Umbilical cord (tissue), 2 donors: ENCODE results near the gene PIK3R1. TPM values are rescaled to one million over a fixed set of nuclear protein-coding genes. Genes with fewer than 3 reads are reported as not detected.

Source experiments
- DNase-seq: peaks from one replicate; pipeline ENCODE4 v3.0.0-alpha.2; 2015; ENCODE audit warnings: low spot score
- total RNA-seq: library from RNA; depleted of rRNA; stranded (reverse); fragments of >200 nt; gene quantifications from one replicate; pipeline ENCODE4 v1.2.3, GENCODE V29; 2014; ENCODE audit warnings: low replicate concordance; ENCODE audit not compliant: insufficient read depth

Gene PIK3R1
- total RNA-seq, 1 donor from 2014 or later, result 107 TPM

GRCh38 chr5:68329554-68330255 is 114.1 kb downstream of the PIK3R1 start:
- DNase-seq, result no peak

- peak; percentile 74 for DNase-seq
Observed at GRCh38 chr5:68330574-68330973, 115.0 kb downstream of the PIK3R1 start.

- peak; percentile 32 for DNase-seq
Observed at GRCh38 chr5:68331192-68332079, 115.9 kb downstream of the PIK3R1 start.

- no peak for DNase-seq
Observed at GRCh38 chr5:68332080-68332451, 116.5 kb downstream of the PIK3R1 start.

GRCh38 chr5:68332556-68332955 is 117.0 kb downstream of the PIK3R1 start:
- no peak for DNase-seq

GRCh38 chr5:68333649-68334552 is 118.3 kb downstream of the PIK3R1 start:
- DNase-seq, result no peak

DNA sequence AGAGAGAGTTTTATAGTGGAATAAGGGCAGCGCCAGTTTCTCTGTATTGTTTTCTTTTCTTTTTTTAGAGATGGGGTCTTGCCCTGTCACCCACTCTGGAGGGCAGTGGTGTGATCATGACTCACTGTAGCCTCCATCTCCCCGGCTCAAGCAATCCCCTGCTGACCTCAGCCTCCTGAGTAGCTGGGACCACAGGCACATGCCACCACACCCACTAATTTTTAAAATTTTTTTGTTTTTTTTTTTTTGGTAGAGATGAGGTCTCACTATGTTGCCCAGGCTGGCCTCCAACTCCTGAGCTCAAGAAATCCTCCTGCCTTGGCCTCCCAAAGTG is 119.0 kb downstream of the PIK3R1 start:
- no peak for DNase-seq

GRCh38 chr5:68335075-68335474 is 119.5 kb downstream of the PIK3R1 start:
- no peak for DNase-seq

- no peak for DNase-seq
Observed at GRCh38 chr5:68336200-68336599, 120.6 kb downstream of the PIK3R1 start.

DNA sequence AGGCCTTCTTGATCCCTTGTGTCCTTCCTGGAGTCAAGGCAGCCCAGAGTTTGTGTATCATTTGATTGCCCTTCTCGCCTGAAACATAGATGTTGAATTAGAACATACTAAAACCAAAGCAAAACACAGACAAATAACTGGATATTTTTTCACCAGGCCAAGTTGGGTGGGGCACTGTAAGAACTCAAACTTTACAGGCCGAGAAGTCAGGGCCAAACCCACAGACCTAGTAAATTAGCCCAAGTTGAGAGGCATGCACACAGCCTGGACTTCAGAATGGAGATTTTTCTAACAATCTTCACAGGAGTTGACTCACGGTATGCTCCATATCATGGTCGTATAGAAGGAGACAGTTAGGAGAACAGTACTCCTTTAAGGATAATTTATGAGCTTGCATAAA is 121.7 kb downstream of the PIK3R1 start:
- no peak for DNase-seq

DNA sequence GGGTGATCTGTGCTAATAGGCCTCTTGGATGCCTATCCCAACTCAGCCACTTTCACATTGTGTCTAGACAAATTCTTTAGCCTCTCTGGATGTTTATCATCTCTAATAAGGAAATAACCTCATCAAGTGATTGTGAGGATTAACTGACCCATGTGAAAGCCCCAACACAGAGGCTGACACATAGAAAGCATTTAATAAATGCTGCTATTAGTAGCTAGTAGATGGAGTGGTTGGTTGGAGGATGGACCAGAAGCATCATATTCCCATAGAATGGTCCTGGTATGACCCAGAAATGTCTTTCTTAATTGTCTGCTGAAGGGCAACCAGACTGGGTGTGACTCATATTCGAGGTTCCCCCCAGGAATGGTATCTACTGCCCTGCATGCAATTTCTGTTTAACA is 124.4 kb downstream of the PIK3R1 start:
- DNase-seq, result no peak

- DNase-seq, result no peak
Observed at GRCh38 chr5:68341006-68341405, 125.5 kb downstream of the PIK3R1 start.

DNA sequence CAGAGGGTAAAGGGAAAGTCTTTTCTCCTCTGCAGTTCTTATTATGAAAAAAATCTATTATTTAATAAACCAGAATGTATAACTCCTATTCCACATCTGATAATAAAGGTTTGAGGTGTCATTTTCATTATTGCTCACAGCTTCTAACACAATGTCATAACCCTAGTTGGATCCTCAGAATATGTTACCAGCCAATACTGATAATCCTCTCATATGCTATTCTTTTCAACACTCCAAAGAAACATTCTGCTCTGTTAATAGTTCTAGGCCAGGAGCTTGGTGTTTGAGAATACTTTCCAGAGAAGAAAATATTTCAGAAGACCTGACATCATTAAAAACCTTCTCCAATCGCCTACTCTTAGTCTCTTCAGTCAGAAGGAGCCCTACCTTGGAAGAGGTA is 127.1 kb downstream of the PIK3R1 start:
- DNase-seq, result no peak

GRCh38 chr5:68343421-68343826 is 127.9 kb downstream of the PIK3R1 start:
- peak; percentile 59 for DNase-seq

DNA sequence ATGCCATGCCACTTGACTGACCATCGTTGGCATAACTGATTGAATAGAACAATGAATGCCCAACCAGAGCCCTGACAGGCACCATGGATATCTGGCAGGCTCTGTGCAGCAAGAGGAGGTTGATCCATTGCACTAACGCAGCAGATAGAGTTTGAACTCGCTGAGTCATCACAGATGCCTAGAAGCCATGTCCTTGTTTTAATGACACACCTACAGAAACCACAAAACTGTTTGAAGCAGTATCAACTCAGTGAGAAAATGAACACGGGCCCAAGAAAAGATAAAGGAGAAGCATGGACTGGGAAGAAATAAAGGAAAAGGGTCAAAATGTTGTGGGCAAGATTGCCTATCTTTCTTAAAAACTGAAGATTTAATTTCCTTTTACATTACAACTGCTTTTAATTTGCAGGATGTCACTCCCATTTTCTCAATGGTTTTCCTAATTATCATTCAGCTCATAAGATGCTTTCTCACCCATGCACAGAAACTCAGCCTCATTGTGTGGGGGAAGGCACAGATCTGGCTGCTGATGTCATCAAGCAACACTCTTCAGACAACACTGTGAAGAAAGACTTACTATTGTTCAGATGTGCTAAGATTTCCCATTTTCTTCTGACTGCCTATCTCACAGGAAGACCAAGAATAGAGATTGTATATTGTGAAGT is 129.0 kb downstream of the PIK3R1 start:
- DNase-seq, result peak; percentile 28

GRCh38 chr5:68345171-68345570 is 129.6 kb downstream of the PIK3R1 start:
- DNase-seq, result peak; percentile 79

DNA sequence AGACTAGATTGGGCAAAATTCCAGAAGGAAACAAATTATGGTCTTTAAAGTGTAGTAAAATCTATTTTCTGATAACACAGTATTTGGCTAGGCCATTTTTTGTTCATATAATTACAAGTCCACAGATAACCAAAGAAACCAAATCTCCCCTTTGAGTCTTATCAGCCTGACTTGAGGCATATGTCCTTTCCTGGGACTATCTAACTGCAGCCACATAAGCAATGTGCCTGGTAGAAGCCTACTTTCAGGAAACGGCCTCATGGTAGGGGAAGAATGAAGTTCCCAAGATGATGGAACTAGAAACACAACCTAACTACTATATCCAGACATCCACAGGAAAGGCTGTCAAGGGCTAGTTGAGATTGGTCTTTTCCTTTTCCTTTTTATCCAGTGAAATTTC is 130.0 kb downstream of the PIK3R1 start:
- DNase-seq, result peak; percentile 47

DNA sequence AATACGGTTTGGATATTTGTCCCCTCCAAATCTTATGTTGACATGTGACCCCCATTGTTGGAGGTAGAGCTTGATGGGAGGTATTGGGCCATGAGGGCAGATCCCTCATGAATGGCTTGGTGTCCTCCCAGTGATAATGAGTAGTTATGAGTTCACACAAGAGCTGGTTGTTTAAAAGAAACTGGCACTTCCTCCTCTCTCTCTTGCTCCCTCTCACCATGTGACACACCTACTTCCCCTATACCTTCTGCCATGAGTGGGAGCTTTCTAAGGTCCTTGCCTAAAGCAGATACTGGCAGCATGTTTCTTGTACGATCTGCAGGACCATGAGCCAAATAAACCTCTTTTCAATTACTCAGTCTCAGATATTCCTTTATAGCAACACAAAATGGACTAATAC is 132.0 kb downstream of the PIK3R1 start:
- DNase-seq, result no peak

- DNase-seq, result no peak
Observed at GRCh38 chr5:68348447-68349222, 133.1 kb downstream of the PIK3R1 start.

GRCh38 chr5:68350176-68350575 is 134.6 kb downstream of the PIK3R1 start:
- no peak for DNase-seq
